ENCODE measurements around the gene BBOX1.

Gene BBOX1

GRCh38 chr11:27095059-27095458 is 54.4 kb downstream of the BBOX1 start:
- ATAC-seq = no peak

DNA sequence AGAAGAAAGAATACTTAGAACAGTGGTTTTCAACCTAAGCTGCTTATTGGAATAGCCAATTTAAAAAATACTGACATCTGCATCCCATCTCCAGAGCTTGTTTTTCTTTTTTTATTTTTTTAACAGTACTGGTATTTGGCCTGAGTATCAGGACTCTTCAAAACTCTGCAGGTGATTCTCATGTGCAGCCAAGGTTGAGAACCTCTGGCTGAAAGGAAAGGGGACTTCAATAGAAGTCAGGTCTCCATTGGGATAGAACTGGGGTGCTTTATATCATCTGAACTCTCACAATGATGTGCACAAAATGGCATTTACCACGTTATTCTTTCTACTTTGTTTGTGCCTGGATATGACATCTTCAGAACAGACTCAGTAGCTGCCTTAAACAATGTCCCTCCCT is 55.3 kb downstream of the BBOX1 start:
- TF ChIP-seq TSHZ2 (CRISPR knock-in tag; IDR thresholded peaks at IDR 0.05) (no peak), RARB (CRISPR knock-in tag; IDR thresholded peaks at IDR 0.05) (no peak), CSDC2 (CRISPR knock-in tag; IDR thresholded peaks at IDR 0.05) (no peak), ZNF565 (CRISPR knock-in tag; conservative IDR thresholded peaks at IDR 0.05; ENCODE audit: low read depth) (no peak), ZFP30 (CRISPR knock-in tag; IDR thresholded peaks at IDR 0.05) (no peak), TCF4 (CRISPR knock-in tag; IDR thresholded peaks at IDR 0.05; ENCODE audit: borderline replicate concordance) (no peak), CREB5 (CRISPR knock-in tag; IDR thresholded peaks at IDR 0.05; ENCODE audit: low read depth) (no peak), SNAI2 (CRISPR knock-in tag; IDR thresholded peaks at IDR 0.05) (no peak), ZNF8 (CRISPR knock-in tag; IDR thresholded peaks at IDR 0.05) (no peak), TOX (CRISPR knock-in tag; IDR thresholded peaks at IDR 0.05; ENCODE audit: borderline replicate concordance) (no peak), CSRNP3 (CRISPR knock-in tag; IDR thresholded peaks at IDR 0.05) (no peak), ARNTL (CRISPR knock-in tag; IDR thresholded peaks at IDR 0.05; ENCODE audit: borderline replicate concordance, low read depth) (no peak), GLIS3 (CRISPR knock-in tag; IDR thresholded peaks at IDR 0.05) (no peak), ZFP3 (CRISPR knock-in tag; IDR thresholded peaks at IDR 0.05) (no peak)
- TF ChIP-seq, protein P1, sequence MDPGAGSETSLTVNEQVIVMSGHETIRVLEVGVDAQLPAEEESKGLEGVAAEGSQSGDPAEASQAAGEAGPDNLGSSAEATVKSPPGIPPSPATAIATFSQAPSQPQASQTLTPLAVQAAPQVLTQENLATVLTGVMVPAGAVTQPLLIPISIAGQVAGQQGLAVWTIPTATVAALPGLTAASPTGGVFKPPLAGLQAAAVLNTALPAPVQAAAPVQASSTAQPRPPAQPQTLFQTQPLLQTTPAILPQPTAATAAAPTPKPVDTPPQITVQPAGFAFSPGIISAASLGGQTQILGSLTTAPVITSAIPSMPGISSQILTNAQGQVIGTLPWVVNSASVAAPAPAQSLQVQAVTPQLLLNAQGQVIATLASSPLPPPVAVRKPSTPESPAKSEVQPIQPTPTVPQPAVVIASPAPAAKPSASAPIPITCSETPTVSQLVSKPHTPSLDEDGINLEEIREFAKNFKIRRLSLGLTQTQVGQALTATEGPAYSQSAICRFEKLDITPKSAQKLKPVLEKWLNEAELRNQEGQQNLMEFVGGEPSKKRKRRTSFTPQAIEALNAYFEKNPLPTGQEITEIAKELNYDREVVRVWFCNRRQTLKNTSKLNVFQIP (CRISPR knock-in tag; IDR thresholded peaks at IDR 0.05; ENCODE audit: borderline replicate concordance, low read depth) = no peak
- ATAC-seq = no peak

More at GRCh38 chr11:27095059-27095458, 54.4 kb downstream of the BBOX1 start:
- TF ChIP-seq ZFP30 (CRISPR knock-in tag; IDR thresholded peaks at IDR 0.05) = no peak
- TF ChIP-seq PPARA (CRISPR knock-in tag; IDR thresholded peaks at IDR 0.05; ENCODE audit: borderline replicate concordance) = no peak
- no peak for TF ChIP-seq CREB5 (CRISPR knock-in tag; IDR thresholded peaks at IDR 0.05; ENCODE audit: low read depth)
- TF ChIP-seq TCF4 (CRISPR knock-in tag; IDR thresholded peaks at IDR 0.05; ENCODE audit: borderline replicate concordance) = no peak
- TF ChIP-seq ARNTL (CRISPR knock-in tag; IDR thresholded peaks at IDR 0.05; ENCODE audit: borderline replicate concordance, low read depth) = no peak
- TF ChIP-seq SNAI2 (CRISPR knock-in tag; IDR thresholded peaks at IDR 0.05) = no peak

- no peak for TF ChIP-seq PPARA (CRISPR knock-in tag; IDR thresholded peaks at IDR 0.05; ENCODE audit: borderline replicate concordance)
- TF ChIP-seq, protein P1 (CRISPR knock-in tag; IDR thresholded peaks at IDR 0.05; ENCODE audit: borderline replicate concordance, low read depth) = no peak
- TF ChIP-seq CSRNP3 (CRISPR knock-in tag; IDR thresholded peaks at IDR 0.05) = no peak
- no peak for TF ChIP-seq RARB (CRISPR knock-in tag; IDR thresholded peaks at IDR 0.05)
- no peak for TF ChIP-seq TCF4 (CRISPR knock-in tag; IDR thresholded peaks at IDR 0.05; ENCODE audit: borderline replicate concordance)
- TF ChIP-seq SNAI2 (CRISPR knock-in tag; IDR thresholded peaks at IDR 0.05) = no peak
- TF ChIP-seq CREB5 (CRISPR knock-in tag; IDR thresholded peaks at IDR 0.05; ENCODE audit: low read depth) = no peak
- no peak for TF ChIP-seq OSR1 (CRISPR knock-in tag; IDR thresholded peaks at IDR 0.05)
- no peak for TF ChIP-seq ZC3H10 (CRISPR knock-in tag; IDR thresholded peaks at IDR 0.05)
- no peak for TF ChIP-seq ZFP30 (CRISPR knock-in tag; IDR thresholded peaks at IDR 0.05)
- no peak for ATAC-seq
Measured at GRCh38 chr11:27097551-27097950, 56.9 kb downstream of the BBOX1 start.
